Measurements from ENCODE around the gene RNU5B-1. TPM values are rescaled to one million over a fixed set of nuclear protein-coding genes. Genes with fewer than 3 reads are reported as not detected.

RNU5B-1 gene
- total and polyA plus RNA-seq, 2 of the 4 experiments (the other 2 are of a cell fraction): not detected

GRCh38 chr15:65343374-65343981 is 39.0 kb downstream of the RNU5B-1 start:
- Histone ChIP-seq H4K8ac (ENCODE audit: low read depth in 2 of 2, low read length in 2 of 2) (no peak overlapping the region), H3K4me2 (ENCODE audit: low read depth, low read length) (no peak overlapping the region), H2AFZ (replicated peaks; ENCODE audit: low read length, poor library complexity) (no peak overlapping the region), H3K4ac (ENCODE audit: low read depth, low read length) (no peak overlapping the region), H2AK5ac (ENCODE audit: low read depth, low read length) (no peak overlapping the region), H2BK5ac (ENCODE audit: low read depth, low read length, poor library complexity, severe bottlenecking) (no peak overlapping the region), H3K9ac (ENCODE audit: low read depth, low read length) (no peak overlapping the region), H4K5ac (ENCODE audit: low read depth, low read length) (no peak overlapping the region), H3K9me3 (ENCODE audit: control insufficient read depth, insufficient read depth, low read length) (no peaks in the 10 kb centered on the region), H2AK9ac (replicated peaks; ENCODE audit: low read depth, low read length, poor library complexity) (no peak overlapping the region), H3K9me1 (ENCODE audit: insufficient read depth, low read length) (no peaks in the 10 kb centered on the region; the same call in 1 of the 2 replicates), H2BK15ac (ENCODE audit: low read depth, low read length) (no peak overlapping the region), H4K91ac (ENCODE audit: insufficient read depth, low read depth, low read length) (no peak overlapping the region), H3K27me3 (ENCODE audit: control insufficient read depth, insufficient read depth, low read length) (peaks cover 54% of the 10 kb centered on the region), H3K4me3 (ENCODE audit: insufficient read depth, low read depth, low read length) (no peak overlapping the region), H3K23ac (ENCODE audit: low read depth, low read length) (no peak overlapping the region), H3K27ac (ENCODE audit: insufficient read depth, low read length) (no peak overlapping the region), H2BK20ac (ENCODE audit: low read depth, low read length) (no peak overlapping the region), H2BK120ac (ENCODE audit: low read depth, low read length) (no peak overlapping the region), H3K4me1 (ENCODE audit: control insufficient read depth, insufficient read depth, low read length) (no peaks in the 10 kb centered on the region), H3K79me1 (ENCODE audit: low read depth in 1 of 2, low read length in 2 of 2) (no peaks in the 10 kb centered on the region), H3K56ac (ENCODE audit: extremely low read depth, insufficient read depth, low read length) (no peak overlapping the region), H3K36me3 (ENCODE audit: control insufficient read depth, insufficient read depth, low read length) (no peaks in the 10 kb centered on the region), H4K20me1 (ENCODE audit: insufficient read depth, low read length) (no peaks in the 10 kb centered on the region), H3K18ac (ENCODE audit: low read depth, low read length) (no peak overlapping the region), H3K14ac (replicated peaks; ENCODE audit: low read depth, low read length) (no peak overlapping the region)
- TF ChIP-seq ELK1 (IDR thresholded peaks at IDR 0.05; ENCODE audit: borderline replicate concordance, low read depth, low read length): no peak
- no peak for TF ChIP-seq MXI1 (IDR thresholded peaks at IDR 0.05; ENCODE audit: borderline replicate concordance, low read depth, low read length)
- no peak for TF ChIP-seq FOS (IDR thresholded peaks at IDR 0.05; ENCODE audit: low read depth, low read length)
- TF ChIP-seq MAZ (IDR thresholded peaks at IDR 0.05; ENCODE audit: borderline replicate concordance, low read depth, low read length): no peak
- no peak for TF ChIP-seq USF2 (IDR thresholded peaks at IDR 0.05; ENCODE audit: low read depth, low read length)
- TF ChIP-seq NFE2L2 (IDR thresholded peaks at IDR 0.05; ENCODE audit: low read depth, low read length): no peak
- TF ChIP-seq RAD21 (IDR thresholded peaks at IDR 0.05; ENCODE audit: low read length): no peak
- TF ChIP-seq CTCF (conservative IDR thresholded peaks at IDR 0.05; ENCODE audit: low read depth, low read length): no peak
- no peak for TF ChIP-seq RFX5 (IDR thresholded peaks at IDR 0.05; ENCODE audit: low read depth, low read length)
- TF ChIP-seq BHLHE40 (IDR thresholded peaks at IDR 0.05; ENCODE audit: low read depth, low read length): no peak
- TF ChIP-seq CHD1 (IDR thresholded peaks at IDR 0.05; ENCODE audit: low read depth, low read length): no peak
- no peak for TF ChIP-seq CEBPB (IDR thresholded peaks at IDR 0.05; ENCODE audit: low read depth, low read length)
- TF ChIP-seq MAFK (IDR thresholded peaks at IDR 0.05; ENCODE audit: low read depth, low read length): no peak
- TF ChIP-seq RCOR1 (IDR thresholded peaks at IDR 0.05; ENCODE audit: insufficient replicate concordance, low read length): no peak
- no peak for TF ChIP-seq POLR2A (IDR thresholded peaks at IDR 0.05; ENCODE audit: low read depth, low read length)
- no peak for TF ChIP-seq SMC3 (IDR thresholded peaks at IDR 0.05; ENCODE audit: low read depth, low read length)
- ATAC-seq (ENCODE audit: low read depth): no peak
- POLR2A ChIA-PET (ENCODE audit: unreplicated experiment): no interaction called here
- intact Hi-C loops (cut with micrococcal nuclease) (no loop called here), dilution Hi-C loops (cut with HindIII; ENCODE audit: low sequenced_read_pairs, unreplicated experiment) (no loop called here), in situ Hi-C loops (cut with MboI; ENCODE audit: low sequenced_read_pairs) (no loop called here)
- DNase-seq: no peak
- 85% methylated on average over 5 of the region's 10 CpGs; no CpG with 5 or more reads in 1 of the 2 experiments for whole genome bisulfite sequencing, 2 experiments (ENCODE audit: extremely low coverage in 2 of 2, insufficient read length in 1 of 2)
- CTCF ChIA-PET: no interaction called here
- no TSS peak for BruUV-seq (replicated peaks)
